ENCODE measurements around the gene QRFP.

QRFP gene

GRCh38 chr9:130933114-130934046 is 36.8 kb upstream of the QRFP start:
- DNase-seq (ENCODE audit: low read depth): peak; percentile 33

DNA sequence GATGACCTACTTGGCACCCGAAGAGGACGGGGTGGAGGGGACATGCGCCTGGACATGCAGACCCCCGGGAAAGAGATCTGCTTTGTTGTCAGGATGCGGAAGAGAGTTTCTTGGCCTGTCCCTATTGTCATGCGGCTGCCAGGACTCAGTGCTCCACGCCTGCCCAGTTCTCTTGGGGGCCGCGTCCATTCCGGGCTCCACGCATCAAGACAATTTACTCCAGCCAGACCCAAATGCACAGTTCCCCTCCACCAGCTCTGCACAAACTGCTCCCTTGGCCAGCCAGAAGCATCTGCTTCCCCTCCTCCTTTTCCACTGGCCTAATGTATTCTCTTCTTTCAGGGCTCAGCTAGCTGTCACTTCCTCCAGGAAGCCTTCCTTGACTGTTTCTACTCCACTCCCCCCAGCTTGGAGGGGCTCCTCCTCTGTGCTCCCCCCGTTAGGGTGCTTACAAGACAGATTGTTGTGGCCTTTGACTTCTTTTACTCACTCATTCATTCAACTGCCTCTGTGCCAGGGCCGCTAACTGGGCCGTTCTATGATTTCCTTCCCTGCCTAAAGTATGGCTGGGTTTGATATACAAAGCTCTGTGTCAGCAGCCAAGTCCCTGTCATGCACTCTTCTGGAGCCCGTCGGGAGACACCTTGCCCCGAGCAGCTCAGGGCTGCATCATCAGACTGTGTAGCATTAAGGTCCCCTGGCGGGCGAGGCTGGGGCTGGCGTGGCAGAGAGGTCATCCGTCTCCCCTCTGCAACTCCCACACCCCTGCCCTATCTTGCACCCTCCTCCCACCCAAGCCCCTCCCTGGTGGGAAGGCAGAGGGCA is 35.9 kb upstream of the QRFP start:
- no peak for DNase-seq (ENCODE audit: low read depth)

- DNase-seq (ENCODE audit: low read depth): no peak
Observed at GRCh38 chr9:130931508-130932254, 35.1 kb upstream of the QRFP start.

GRCh38 chr9:130930804-130931349 is 34.3 kb upstream of the QRFP start:
- DNase-seq (ENCODE audit: low read depth): no peak

GRCh38 chr9:130930132-130930803 is 33.7 kb upstream of the QRFP start:
- no peak for DNase-seq (ENCODE audit: low read depth)

GRCh38 chr9:130929571-130930038 is 33.0 kb upstream of the QRFP start:
- no peak for DNase-seq (ENCODE audit: low read depth)

- no peak for DNase-seq (ENCODE audit: low read depth)
Observed at GRCh38 chr9:130927995-130928900, 31.6 kb upstream of the QRFP start.

DNA sequence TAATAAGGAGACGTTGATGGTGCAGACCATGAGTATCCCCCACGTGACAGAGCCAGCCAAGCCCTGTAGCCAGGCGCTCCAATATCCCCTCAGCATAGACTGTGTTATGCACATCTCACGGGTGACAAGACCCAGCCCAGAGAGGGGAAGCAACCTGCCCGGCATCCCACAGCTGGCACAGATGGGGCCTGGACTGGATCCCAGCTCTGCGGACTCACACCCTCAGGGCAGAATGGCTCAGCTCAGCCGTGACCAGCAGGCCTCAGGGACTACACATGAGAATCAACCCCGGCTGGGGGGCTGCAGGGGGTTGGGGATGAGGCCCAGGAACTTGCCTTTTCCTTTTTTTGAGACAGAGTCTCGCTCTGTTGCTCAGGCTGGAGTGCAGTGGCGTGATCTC is 30.7 kb upstream of the QRFP start:
- no peak for DNase-seq (ENCODE audit: low read depth)

DNA sequence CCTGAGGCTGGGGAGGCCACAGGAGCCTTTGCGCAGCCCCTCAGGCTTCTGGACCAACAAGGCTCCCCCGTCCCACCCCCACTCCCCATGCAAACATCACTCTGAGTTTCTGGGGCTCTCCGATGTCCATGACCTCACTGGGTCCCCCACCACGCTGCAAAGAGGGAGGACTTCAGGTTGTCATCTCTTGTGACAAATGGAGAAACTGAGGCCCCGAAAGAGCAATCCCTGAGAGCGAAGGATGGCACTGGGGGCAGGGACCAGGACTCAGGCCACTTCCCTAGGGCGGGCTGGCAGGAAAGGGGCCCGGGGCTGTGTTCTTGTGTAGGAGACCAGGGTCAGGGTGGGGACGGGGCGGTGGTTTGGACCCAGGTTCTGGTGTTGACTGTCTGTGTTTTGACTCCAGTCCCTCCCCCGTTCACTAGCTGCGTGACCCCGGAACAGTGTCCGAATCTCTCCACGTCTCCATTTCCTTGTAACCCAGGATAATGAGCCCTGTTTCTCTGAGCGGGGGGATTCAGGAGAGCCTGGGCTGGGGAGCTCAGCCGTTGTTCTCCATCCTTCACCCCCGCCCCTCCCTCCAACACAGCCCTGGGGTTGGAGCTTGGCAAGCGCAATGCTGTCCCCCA is 28.6 kb upstream of the QRFP start:
- DNase-seq (ENCODE audit: low read depth): no peak

DNA sequence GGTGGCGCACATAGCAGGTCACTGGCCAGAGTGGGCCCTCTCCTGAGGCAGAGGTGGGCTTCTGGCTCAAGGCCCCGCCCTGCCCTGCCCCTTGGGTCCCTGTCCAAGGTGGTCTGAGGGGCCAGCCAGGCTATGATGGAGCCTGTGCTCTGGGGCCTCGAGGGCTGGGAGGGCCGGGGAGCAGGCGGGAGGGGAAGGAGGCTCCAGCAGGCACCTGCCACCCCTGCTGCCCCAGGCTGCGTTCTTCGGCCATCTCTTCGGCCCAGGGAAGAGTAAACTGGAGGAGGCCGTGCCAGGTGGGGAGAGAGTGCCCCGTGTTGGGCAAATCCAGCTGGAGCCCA is 27.8 kb upstream of the QRFP start:
- no peak for DNase-seq (ENCODE audit: low read depth)

GRCh38 chr9:130923611-130924447 is 27.2 kb upstream of the QRFP start:
- DNase-seq (ENCODE audit: low read depth): no peak

DNA sequence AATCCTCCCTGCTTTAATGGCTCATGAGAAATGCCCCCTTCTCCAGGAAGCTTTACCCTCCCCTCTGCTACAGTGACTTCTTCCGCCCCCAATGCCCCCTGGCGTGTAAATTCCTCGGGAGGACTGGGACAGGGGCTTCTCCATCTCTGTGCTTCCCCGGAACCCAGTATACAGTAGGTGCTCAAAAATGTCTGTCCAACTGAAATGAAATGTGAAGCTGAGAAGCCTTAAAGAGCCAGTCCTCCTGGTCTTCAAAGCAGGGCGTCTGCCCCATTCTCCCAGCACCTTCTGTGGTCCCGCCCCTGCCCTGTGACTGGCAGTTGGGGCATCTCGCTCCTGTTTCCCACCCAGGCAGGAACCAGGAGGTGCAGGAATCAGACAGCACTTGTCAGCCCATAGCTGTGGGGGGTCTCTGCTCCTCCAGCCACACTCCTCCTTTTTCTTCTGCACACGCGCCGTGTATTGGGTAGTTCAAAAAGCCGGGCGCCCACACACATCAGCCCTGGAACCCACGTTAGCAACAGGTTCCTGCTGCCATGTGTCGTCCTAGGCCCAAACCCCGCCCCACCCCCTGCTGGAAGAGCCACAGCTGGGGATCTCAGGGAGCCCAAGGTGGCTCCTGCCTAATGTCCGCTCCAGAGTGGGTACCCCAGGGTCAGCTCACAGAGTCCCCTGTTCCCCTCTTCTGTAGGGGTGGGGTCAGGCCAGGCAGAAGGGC is 26.4 kb upstream of the QRFP start:
- no peak for DNase-seq (ENCODE audit: low read depth)

DNA sequence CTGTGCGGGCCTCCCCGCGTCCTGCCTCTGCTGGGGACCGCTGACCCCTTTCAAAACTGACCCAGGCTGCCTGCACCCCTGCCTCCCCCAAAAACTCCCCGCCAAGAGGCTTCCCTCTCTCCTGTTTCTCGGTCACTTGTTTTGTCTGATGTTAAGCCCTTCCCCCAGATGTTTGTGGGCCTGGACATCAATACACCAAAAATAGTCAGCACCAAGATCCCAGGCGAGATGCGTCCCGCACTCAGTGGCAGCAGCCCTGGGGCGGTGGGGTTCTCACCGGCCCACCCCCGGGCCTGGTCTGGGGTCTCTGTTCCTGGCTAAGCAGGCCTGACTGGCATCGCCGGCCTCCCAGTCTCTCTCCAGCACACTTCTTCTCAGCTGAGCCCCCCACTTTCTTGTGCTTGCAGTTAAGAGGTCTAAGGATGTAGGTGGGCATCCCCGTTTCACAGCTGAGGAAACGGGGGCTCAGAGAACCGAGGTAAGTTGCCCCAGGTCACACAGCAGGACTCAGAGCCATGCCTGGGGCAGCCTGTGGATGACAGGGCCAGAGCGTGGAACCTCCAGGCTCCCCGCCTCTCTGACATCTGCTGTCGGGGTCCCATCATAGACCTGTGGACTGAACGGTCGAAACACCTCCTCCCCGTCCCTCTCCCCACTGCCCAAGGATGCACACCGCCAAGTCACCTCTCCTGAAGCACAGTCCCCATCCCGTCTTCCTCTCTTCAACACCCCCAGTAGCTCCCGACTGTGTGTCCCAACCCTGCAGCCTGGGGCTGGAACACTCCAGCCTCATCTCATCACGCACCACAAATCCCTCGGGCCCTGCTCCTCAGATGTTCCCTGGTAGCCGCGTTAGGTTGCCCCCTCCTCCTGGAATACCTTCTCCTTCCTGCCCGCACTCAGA is 25.6 kb upstream of the QRFP start:
- no peak for DNase-seq (ENCODE audit: low read depth)

GRCh38 chr9:130921300-130921988 is 24.8 kb upstream of the QRFP start:
- DNase-seq (ENCODE audit: low read depth): no peak

DNA sequence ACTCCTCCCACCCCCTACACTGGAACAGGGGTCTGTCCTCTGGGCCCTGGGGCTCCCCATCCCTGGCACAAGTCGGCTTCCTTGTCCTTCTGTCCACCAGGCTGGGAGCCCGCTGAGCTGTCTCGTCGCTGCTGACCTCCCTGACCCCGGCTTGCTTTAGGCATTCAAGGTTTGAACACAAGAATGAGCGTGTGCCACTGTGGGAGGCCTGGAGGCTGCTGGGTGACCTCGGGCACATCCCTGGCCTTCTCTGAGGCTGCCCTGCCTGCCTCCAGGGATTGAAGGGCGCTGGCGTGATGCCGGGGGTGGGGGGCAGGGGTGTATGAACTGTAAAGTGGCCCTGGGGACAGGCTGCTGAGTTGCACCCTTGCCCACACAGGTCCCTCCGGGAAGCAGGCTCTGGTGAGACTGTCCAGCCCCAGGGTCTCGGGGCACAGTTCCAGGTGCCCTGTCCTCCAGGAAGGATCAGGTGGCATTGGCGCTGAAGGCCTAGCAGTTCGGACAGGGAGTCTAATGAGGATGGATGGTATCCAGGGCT is 24.2 kb upstream of the QRFP start:
- DNase-seq (ENCODE audit: low read depth): no peak

GRCh38 chr9:130920233-130920632 is 23.6 kb upstream of the QRFP start:
- DNase-seq (ENCODE audit: low read depth): no peak

Measured in stromal cell of bone marrow (primary cell).